ENCODE measurements around the gene MRGPRF. TPM values are rescaled to one million over a fixed set of nuclear protein-coding genes. Genes with fewer than 3 reads are reported as not detected.

Gene MRGPRF
- total and polyA plus RNA-seq, 2 of the 8 experiments (the other 6 are each of a cell fraction or from before 2014, with no cell fraction given), result 7.5 to 11.0 TPM

DNA sequence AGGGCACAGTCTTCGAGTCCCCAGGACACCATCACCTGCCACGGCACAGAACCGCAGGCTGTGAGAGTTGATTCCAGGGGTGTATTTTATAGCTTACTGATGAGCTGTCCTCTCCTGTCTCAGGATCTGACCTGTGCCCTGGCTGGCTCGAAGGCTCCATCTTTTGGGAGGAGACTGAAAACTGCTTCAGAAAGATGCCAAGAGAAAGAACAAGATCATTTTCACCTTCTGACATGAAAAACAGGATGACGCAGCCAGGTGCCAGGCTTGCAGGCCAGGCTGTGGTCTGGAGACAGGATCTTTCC lies 34.5 kb downstream of the MRGPRF start (continued):
- no peak for TF ChIP-seq POU5F1 (IDR thresholded peaks at IDR 0.05; ENCODE audit: low read depth, low read length)
- no peak for TF ChIP-seq CBX8 (IDR thresholded peaks at IDR 0.05; ENCODE audit: borderline replicate concordance, low read depth, low read length)

Data from H1 (cell line).